BE2C (cell line): Measurements from ENCODE around the gene ARPC5.

ENCODE experiments used
- DNase-seq: peaks from one replicate; pipeline ENCODE4 v3.0.0-alpha.2; 2020
- H3K27me3 ChIP-seq: fragments of 250-450 bp; sonication (Bioruptor Pico); 2 replicates; pipeline ENCODE4 v1.5.1; 2020; ENCODE audit warnings: mild to moderate bottlenecking
- H3K36me3 ChIP-seq: fragments of 250-450 bp; sonication (Bioruptor Pico); 2 replicates; pipeline ENCODE4 v1.5.1; 2020; ENCODE audit warnings: mild to moderate bottlenecking
- H3K4me1 ChIP-seq: fragments of 250-450 bp; sonication (Bioruptor Pico); 2 replicates; pipeline ENCODE4 v1.5.1; 2020
- H3K4me3 ChIP-seq: 2 replicates; pipeline ENCODE4 v1.5.1; 2011; ENCODE audit warnings: low read depth, low read length
- H3K9me3 ChIP-seq: fragments of 250-450 bp; sonication (Bioruptor Pico); 2 replicates; pipeline ENCODE4 v1.5.1; 2020
- TF ChIP-seq, protein P1 (sequence below): IDR thresholded peaks from 2 replicates; pipeline ENCODE4 v1.5.1; 2012; ENCODE audit warnings: mild to moderate bottlenecking, low read depth, low read length

ARPC5 gene

DNA sequence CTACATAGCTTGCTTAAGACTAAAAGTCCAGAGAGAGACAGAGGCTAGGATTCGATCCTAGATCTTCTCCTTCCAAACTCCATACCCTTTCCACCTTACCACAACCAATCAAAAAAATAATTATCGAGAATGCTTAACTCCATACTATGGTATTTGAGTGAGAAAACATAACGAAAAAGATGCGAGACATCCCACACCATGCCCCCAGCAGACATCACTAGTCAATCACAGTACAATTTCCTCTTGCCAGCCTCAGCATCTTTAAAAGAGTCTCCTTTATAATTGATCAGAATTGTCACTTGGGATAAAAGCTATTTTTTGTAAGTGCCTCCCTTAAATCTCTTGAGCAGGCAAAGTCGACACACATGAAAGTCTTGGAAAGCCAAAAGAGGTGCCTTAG is 46.2 kb downstream of the ARPC5 start:
- Histone ChIP-seq H3K9me3 (no peaks in the 10 kb centered on the region), H3K4me3 (no peak overlapping the region), H3K4me1 (no peaks in the 10 kb centered on the region), H3K27me3 (no peaks in the 10 kb centered on the region), H3K36me3 (no peaks in the 10 kb centered on the region)
- no peak for DNase-seq
- TF ChIP-seq, protein P1, sequence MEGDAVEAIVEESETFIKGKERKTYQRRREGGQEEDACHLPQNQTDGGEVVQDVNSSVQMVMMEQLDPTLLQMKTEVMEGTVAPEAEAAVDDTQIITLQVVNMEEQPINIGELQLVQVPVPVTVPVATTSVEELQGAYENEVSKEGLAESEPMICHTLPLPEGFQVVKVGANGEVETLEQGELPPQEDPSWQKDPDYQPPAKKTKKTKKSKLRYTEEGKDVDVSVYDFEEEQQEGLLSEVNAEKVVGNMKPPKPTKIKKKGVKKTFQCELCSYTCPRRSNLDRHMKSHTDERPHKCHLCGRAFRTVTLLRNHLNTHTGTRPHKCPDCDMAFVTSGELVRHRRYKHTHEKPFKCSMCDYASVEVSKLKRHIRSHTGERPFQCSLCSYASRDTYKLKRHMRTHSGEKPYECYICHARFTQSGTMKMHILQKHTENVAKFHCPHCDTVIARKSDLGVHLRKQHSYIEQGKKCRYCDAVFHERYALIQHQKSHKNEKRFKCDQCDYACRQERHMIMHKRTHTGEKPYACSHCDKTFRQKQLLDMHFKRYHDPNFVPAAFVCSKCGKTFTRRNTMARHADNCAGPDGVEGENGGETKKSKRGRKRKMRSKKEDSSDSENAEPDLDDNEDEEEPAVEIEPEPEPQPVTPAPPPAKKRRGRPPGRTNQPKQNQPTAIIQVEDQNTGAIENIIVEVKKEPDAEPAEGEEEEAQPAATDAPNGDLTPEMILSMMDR = no peak

DNA sequence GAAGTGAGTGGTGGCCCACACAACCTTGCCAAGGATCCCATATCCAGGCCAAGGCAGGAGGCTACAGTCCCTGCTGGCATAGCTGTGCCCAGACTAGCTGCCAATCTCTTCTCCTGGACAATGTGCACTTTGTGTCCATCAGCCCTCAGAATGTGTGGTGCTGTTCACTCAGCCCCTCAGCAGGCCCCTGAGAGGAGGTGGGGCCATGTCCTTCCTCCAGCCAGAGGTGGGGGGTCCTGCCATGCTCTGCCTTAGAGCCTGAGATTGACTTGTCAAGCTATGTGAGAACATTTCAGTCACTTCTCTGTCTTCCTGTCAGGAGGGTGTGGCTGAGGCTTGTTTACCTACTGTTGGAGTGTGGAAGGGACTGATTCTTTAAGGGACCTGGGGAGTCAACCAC is 46.8 kb downstream of the ARPC5 start:
- no peak for DNase-seq
- no peaks in the 10 kb centered on the region for H3K9me3 ChIP-seq
- H3K4me3 ChIP-seq = no peak overlapping the region
- no peaks in the 10 kb centered on the region for H3K36me3 ChIP-seq
- TF ChIP-seq, protein P1 = no peak
- H3K27me3 ChIP-seq = no peaks in the 10 kb centered on the region
- H3K4me1 ChIP-seq = no peaks in the 10 kb centered on the region

DNA sequence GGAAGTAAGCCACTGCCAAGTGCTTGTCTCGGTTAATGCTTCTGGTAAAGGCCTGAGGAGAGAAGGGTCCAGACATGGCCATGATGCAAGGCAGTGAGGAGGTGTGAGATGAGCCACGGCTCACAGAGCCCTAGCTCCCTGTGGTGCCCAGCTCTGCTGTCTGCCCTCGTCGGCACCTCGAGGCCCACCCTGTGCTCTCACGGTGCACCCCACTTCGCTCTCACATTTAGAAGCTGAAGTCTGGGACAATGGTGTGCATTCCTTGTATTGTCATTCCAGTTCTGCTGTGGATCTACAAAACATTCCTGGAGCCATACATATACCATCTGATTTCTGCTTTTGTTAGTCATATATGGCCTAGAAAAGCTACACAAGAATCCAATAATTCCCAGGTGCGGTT is 48.7 kb downstream of the ARPC5 start:
- H3K4me1 ChIP-seq = no peaks in the 10 kb centered on the region
- H3K36me3 ChIP-seq = no peaks in the 10 kb centered on the region
- no peak overlapping the region for H3K4me3 ChIP-seq
- H3K27me3 ChIP-seq = no peaks in the 10 kb centered on the region
- H3K9me3 ChIP-seq = no peaks in the 10 kb centered on the region
- no peak for DNase-seq
- TF ChIP-seq, protein P1 = no peak

DNA sequence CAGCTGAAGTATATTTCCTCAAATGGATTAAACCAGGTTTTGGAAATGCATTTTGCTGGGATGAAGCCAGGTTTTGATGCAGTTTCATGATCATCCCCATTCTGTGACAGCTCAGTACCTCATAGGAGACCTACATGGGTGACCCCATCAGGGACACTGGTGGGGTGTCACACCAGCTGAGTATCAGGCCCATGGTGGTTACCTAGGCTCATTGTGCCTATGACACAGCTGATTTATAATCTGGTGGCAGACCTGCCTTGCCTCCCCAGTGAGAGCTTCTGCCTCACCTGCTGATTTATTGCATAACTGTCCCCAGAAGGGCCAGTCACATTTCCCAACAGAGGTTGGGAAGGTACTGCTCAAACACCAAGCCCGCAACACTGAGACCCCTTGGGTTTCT is 49.1 kb downstream of the ARPC5 start:
- TF ChIP-seq, protein P1 = no peak
- DNase-seq = no peak
- Histone ChIP-seq H3K4me1 (no peaks in the 10 kb centered on the region), H3K36me3 (no peaks in the 10 kb centered on the region), H3K9me3 (no peaks in the 10 kb centered on the region), H3K4me3 (no peak overlapping the region), H3K27me3 (no peaks in the 10 kb centered on the region)

DNA sequence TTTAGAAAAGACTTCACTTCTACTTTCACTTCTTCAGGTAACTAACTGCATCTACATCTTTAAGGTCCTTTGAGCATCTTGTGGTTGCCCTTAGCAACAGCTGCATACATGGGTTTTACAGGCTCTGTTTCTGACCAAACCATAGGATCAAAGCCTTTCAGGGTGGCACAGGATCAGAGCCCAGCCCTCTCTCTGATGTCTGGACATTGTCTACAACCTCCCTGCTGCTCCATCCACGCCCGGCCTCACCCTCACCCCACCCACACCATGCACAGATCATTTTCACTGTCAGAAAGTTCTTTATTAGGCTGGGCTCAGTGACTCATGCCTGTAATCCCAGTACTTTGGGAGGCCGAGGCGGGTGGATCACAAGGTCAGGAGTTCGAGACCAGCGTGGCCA is 50.5 kb downstream of the ARPC5 start:
- DNase-seq = no peak
- no peaks in the 10 kb centered on the region for H3K9me3 ChIP-seq
- TF ChIP-seq, protein P1 = no peak
- no peaks in the 10 kb centered on the region for H3K27me3 ChIP-seq
- H3K4me3 ChIP-seq = no peak overlapping the region
- no peaks in the 10 kb centered on the region for H3K4me1 ChIP-seq
- H3K36me3 ChIP-seq = no peaks in the 10 kb centered on the region

DNA sequence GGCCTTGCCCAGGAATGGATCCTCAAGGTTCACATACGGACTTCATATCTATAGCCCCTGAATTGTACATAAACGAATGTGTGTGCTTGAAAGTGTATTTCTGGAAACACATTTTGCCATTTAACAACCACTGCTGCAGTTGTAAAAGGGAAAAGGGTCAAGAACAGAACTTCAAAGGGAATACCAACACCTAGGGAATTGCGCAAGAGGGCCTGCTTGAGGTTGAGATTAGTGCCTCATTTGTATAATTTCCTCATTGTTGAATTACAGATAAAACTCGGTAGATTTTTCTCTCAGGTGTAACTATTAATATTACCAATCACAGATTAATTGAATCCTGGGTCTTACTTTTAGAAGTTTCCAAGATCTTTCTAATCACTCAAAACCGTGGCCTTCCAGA is 51.4 kb downstream of the ARPC5 start:
- no peak for DNase-seq

More for the DNA sequence above, 51.4 kb downstream of the ARPC5 start:
- H3K4me1 ChIP-seq = no peaks in the 10 kb centered on the region
- H3K36me3 ChIP-seq = no peaks in the 10 kb centered on the region
- no peaks in the 10 kb centered on the region for H3K27me3 ChIP-seq
- no peaks in the 10 kb centered on the region for H3K9me3 ChIP-seq
- TF ChIP-seq, protein P1 = no peak
- no peak overlapping the region for H3K4me3 ChIP-seq
